ENCODE measurements around the gene INSRR. TPM values are rescaled to one million over a fixed set of nuclear protein-coding genes. Genes with fewer than 3 reads are reported as not detected.

INSRR gene
- total RNA-seq, 1 donor from 2014 or later: not detected

GRCh38 chr1:156836892-156837291, 22.0 kb downstream of the INSRR start:
- Mint-ChIP-seq H3K9me3 (ENCODE audit: low read depth) (no peaks in the 10 kb centered on the region), H3K27ac (no peak overlapping the region), H3K4me1 (ENCODE audit: low read depth) (peaks cover 3% of the 10 kb centered on the region), H3K36me3 (ENCODE audit: insufficient read depth) (no peaks in the 10 kb centered on the region), H3K4me3 (ENCODE audit: low read depth) (no peak overlapping the region), H3K27me3 (peaks cover 81% of the 10 kb centered on the region)
- TF ChIP-seq, protein P1, sequence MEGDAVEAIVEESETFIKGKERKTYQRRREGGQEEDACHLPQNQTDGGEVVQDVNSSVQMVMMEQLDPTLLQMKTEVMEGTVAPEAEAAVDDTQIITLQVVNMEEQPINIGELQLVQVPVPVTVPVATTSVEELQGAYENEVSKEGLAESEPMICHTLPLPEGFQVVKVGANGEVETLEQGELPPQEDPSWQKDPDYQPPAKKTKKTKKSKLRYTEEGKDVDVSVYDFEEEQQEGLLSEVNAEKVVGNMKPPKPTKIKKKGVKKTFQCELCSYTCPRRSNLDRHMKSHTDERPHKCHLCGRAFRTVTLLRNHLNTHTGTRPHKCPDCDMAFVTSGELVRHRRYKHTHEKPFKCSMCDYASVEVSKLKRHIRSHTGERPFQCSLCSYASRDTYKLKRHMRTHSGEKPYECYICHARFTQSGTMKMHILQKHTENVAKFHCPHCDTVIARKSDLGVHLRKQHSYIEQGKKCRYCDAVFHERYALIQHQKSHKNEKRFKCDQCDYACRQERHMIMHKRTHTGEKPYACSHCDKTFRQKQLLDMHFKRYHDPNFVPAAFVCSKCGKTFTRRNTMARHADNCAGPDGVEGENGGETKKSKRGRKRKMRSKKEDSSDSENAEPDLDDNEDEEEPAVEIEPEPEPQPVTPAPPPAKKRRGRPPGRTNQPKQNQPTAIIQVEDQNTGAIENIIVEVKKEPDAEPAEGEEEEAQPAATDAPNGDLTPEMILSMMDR (IDR thresholded peaks at IDR 0.05; ENCODE audit: unreplicated experiment): no peak
- DNase-seq (ENCODE audit: low spot score, unreplicated experiment): no peak

DNA sequence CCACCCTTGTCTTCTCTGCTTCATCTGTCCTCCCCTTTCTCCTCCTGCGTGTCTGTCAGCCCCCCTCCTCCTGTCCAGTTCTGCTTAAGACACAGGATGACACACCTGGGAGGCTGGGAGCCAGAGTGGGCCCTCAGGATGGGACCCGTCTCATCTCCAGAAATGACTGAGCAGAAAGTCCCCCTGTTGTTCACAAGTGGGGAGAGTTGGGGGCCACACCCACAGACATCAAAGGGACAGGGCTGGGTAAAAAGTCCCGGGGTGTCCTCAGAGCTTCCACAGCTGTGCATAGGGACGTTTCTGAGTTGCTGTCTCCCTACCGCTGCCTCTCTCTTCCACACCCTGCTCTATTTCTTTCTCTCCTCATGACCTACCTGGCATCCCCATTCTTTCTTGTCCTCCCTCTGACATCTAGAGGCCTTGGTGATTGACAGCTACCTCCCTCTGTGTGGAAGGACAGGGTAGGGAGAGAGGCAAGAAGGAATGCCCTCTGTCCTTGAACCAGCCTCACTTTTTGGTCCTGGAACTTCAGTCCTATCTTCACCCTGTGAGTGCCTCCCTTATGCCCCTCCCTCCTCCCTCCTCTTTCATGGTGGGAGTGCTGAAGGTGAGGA, 22.8 kb downstream of the INSRR start:
- Mint-ChIP-seq H3K36me3 (ENCODE audit: insufficient read depth) (no peaks in the 10 kb centered on the region), H3K4me1 (ENCODE audit: low read depth) (peaks cover 3% of the 10 kb centered on the region), H3K27ac (no peak overlapping the region), H3K4me3 (ENCODE audit: low read depth) (no peak overlapping the region), H3K9me3 (ENCODE audit: low read depth) (no peaks in the 10 kb centered on the region), H3K27me3 (peaks cover 81% of the 10 kb centered on the region)
- DNase-seq (ENCODE audit: low spot score, unreplicated experiment): no peak
- TF ChIP-seq, protein P1 (IDR thresholded peaks at IDR 0.05; ENCODE audit: unreplicated experiment): no peak

- Mint-ChIP-seq H3K36me3 (ENCODE audit: insufficient read depth) (no peaks in the 10 kb centered on the region), H3K4me3 (ENCODE audit: low read depth) (no peak overlapping the region), H3K4me1 (ENCODE audit: low read depth) (peaks cover 3% of the 10 kb centered on the region), H3K27me3 (peaks cover 76% of the 10 kb centered on the region), H3K9me3 (ENCODE audit: low read depth) (no peaks in the 10 kb centered on the region), H3K27ac (no peak overlapping the region)
- TF ChIP-seq, protein P1 (IDR thresholded peaks at IDR 0.05; ENCODE audit: unreplicated experiment): no peak
- DNase-seq (ENCODE audit: low spot score, unreplicated experiment): no peak
Observed at GRCh38 chr1:156834322-156834721, 24.6 kb downstream of the INSRR start.

DNA sequence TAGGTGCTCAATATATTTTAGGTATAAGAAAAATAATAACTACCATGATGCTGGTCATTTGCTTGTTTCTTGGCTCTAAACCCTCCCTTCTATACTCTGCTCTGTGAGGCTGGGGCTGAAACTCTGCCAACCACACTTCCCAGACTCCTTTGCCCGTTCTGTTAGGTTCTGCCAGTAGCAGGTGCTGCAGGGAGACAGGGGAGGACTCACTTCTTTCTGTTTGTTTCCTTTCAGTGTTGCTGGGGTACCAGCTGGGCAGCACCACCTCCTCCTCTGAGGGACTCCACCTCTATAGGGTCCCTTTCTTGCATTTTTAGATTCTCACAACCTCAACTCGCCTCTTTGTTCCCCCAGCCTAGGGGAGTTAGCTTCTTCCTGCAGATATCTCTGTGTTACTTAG, 25.3 kb downstream of the INSRR start:
- H3K36me3 Mint-ChIP-seq (ENCODE audit: insufficient read depth): no peaks in the 10 kb centered on the region
- DNase-seq (ENCODE audit: low spot score, unreplicated experiment): no peak
- H3K4me1 Mint-ChIP-seq (ENCODE audit: low read depth): peaks cover 3% of the 10 kb centered on the region
- H3K27ac Mint-ChIP-seq: no peak overlapping the region
- TF ChIP-seq, protein P1 (IDR thresholded peaks at IDR 0.05; ENCODE audit: unreplicated experiment): no peak
- peaks cover 75% of the 10 kb centered on the region for H3K27me3 Mint-ChIP-seq
- no peak overlapping the region for H3K4me3 Mint-ChIP-seq (ENCODE audit: low read depth)
- no peaks in the 10 kb centered on the region for H3K9me3 Mint-ChIP-seq (ENCODE audit: low read depth)

GRCh38 chr1:156832434-156832833, 26.5 kb downstream of the INSRR start:
- Mint-ChIP-seq H3K4me1 (ENCODE audit: low read depth) (peaks cover 3% of the 10 kb centered on the region), H3K27ac (no peak overlapping the region), H3K9me3 (ENCODE audit: low read depth) (no peaks in the 10 kb centered on the region), H3K36me3 (ENCODE audit: insufficient read depth) (no peaks in the 10 kb centered on the region), H3K27me3 (peaks cover 73% of the 10 kb centered on the region), H3K4me3 (ENCODE audit: low read depth) (no peak overlapping the region)
- TF ChIP-seq, protein P1 (IDR thresholded peaks at IDR 0.05; ENCODE audit: unreplicated experiment): no peak
- DNase-seq (ENCODE audit: low spot score, unreplicated experiment): no peak
